RWPE2 (cell line): Measurements from ENCODE around the gene PGAM5.

Experiments used
- ATAC-seq: fragments of 200-7000 bp; cut with Tn5 transposase; 3 replicates; pipeline ENCODE4 v1.9.1; 2021; ENCODE audit warnings: low read depth
- DNase-seq: peaks from one replicate; pipeline ENCODE4 v3.0.0-alpha.2; 2020; ENCODE audit warnings: low spot score
- H3K27ac ChIP-seq: fragments of 450-650 bp; 2 replicates; pipeline ENCODE4 v1.5.1; 2017; ENCODE audit warnings: mild to moderate bottlenecking; ENCODE audit not compliant: poor library complexity, severe bottlenecking
- H3K27me3 ChIP-seq: fragments of 250-450 bp; sonication (Bioruptor Pico); 2 replicates; pipeline ENCODE4 v1.5.1; 2021; ENCODE audit warnings: mild to moderate bottlenecking, moderate library complexity; ENCODE audit not compliant: insufficient read depth, poor library complexity, severe bottlenecking
- H3K36me3 ChIP-seq: fragments of 250-450 bp; sonication (Bioruptor Pico); 2 replicates; pipeline ENCODE4 v1.5.1; 2020; ENCODE audit warnings: low read depth, mild to moderate bottlenecking, moderate library complexity
- H3K4me1 ChIP-seq: fragments of 250-450 bp; sonication (Bioruptor Pico); 2 replicates; pipeline ENCODE4 v1.5.1; 2021; ENCODE audit warnings: mild to moderate bottlenecking, moderate library complexity; ENCODE audit not compliant: insufficient read depth, poor library complexity, severe bottlenecking
- H3K4me3 ChIP-seq: fragments of 250-450 bp; sonication (Bioruptor Pico); 2 replicates; pipeline ENCODE4 v1.5.1; 2021; ENCODE audit warnings: mild to moderate bottlenecking, moderate library complexity; ENCODE audit not compliant: severe bottlenecking
- H3K9me3 ChIP-seq: fragments of 250-450 bp; sonication (Bioruptor Pico); 2 replicates; pipeline ENCODE4 v1.5.1; 2021; ENCODE audit warnings: mild to moderate bottlenecking, moderate library complexity; ENCODE audit not compliant: severe bottlenecking
- CTCF ChIP-seq: fragments of 450-650 bp; IDR thresholded peaks from one replicate; pipeline ENCODE4 v1.5.1; 2017; ENCODE audit warnings: mild to moderate bottlenecking, moderate library complexity; ENCODE audit not compliant: poor library complexity, severe bottlenecking

PGAM5 gene

DNA sequence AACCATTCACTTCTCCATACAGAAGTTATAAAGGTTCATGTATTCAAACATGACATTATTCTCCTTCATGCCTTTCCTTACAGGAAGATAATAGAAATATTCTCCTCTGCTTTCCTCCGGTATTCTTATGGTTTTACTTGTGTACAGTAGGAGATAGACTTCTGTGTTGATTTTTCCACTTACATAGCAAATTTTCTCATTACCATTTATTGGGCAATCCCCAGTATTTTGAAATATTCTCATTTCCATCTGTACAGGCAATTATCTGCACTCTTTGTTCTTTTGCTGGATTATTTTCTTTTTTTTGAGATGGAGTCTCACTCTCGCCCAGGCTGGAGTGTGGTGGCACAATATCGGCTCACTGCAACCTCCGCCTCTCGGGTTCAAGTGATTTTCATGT is 12.3 kb upstream of the PGAM5 start:
- Histone ChIP-seq H3K27me3 (no peaks in the 10 kb centered on the region), H3K4me1 (no peaks in the 10 kb centered on the region), H3K27ac (no peak overlapping the region), H3K9me3 (no peaks in the 10 kb centered on the region), H3K36me3 (peaks cover 41% of the 10 kb centered on the region), H3K4me3 (no peak overlapping the region)
- no peak for TF ChIP-seq CTCF
- DNase-seq = no peak
- no peak for ATAC-seq

- Histone ChIP-seq H3K36me3 (peaks cover 41% of the 10 kb centered on the region), H3K4me1 (no peaks in the 10 kb centered on the region), H3K27ac (no peak overlapping the region), H3K9me3 (no peaks in the 10 kb centered on the region), H3K27me3 (no peaks in the 10 kb centered on the region), H3K4me3 (no peak overlapping the region)
- TF ChIP-seq CTCF = no peak
- no peak for DNase-seq
- ATAC-seq = no peak
Observed at GRCh38 chr12:132700212-132700822, 10.3 kb upstream of the PGAM5 start.

GRCh38 chr12:132702640-132703039 is 8.0 kb upstream of the PGAM5 start:
- H3K4me1 ChIP-seq = no peaks in the 10 kb centered on the region
- H3K9me3 ChIP-seq = no peaks in the 10 kb centered on the region
- ATAC-seq (no peak), DNase-seq (no peak)
- H3K4me3 ChIP-seq = no peak overlapping the region
- H3K27me3 ChIP-seq = no peaks in the 10 kb centered on the region
- no peak for TF ChIP-seq CTCF
- no peak overlapping the region for H3K27ac ChIP-seq
- H3K36me3 ChIP-seq = peaks cover 26% of the 10 kb centered on the region

DNA sequence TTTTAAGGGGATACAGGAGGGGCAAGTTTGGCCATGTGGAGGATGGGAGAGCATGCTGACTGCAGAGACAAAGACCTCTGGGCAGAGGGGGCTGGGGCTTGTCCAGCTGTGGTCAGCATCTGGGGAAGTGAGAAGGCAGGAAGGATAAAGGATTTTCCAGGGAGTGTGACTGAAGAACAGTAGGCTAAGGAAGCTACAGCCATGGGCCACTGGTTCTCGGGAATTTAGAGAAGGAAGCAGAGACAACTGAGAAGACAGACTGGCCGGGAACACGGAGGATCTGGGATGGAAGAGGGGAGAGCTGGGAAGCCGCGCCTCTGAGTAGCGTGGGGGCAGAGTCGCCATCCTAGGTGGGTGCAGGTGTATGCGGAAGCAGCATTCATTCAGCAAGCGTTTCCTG is 7.0 kb upstream of the PGAM5 start:
- no peak for TF ChIP-seq CTCF
- Histone ChIP-seq H3K36me3 (peaks cover 18% of the 10 kb centered on the region), H3K27ac (no peak overlapping the region)

GRCh38 chr12:132707241-132707640 is 3.4 kb upstream of the PGAM5 start:
- no peaks in the 10 kb centered on the region for H3K27me3 ChIP-seq
- H3K4me3 ChIP-seq = no peak overlapping the region
- H3K36me3 ChIP-seq = peaks cover 3% of the 10 kb centered on the region; the same call in 1 of the 2 replicates
- no peak for DNase-seq
- peaks cover 7% of the 10 kb centered on the region for H3K4me1 ChIP-seq
- no peak for ATAC-seq
- H3K9me3 ChIP-seq = no peaks in the 10 kb centered on the region
- TF ChIP-seq CTCF = no peak
- H3K27ac ChIP-seq = no peak overlapping the region

More for the DNA sequence above, 7.0 kb upstream of the PGAM5 start:
- ATAC-seq (no peak), DNase-seq (no peak)
- Histone ChIP-seq H3K4me3 (no peak overlapping the region), H3K9me3 (no peaks in the 10 kb centered on the region), H3K4me1 (no peaks in the 10 kb centered on the region), H3K27me3 (no peaks in the 10 kb centered on the region)
